GM21619 (cell line): ENCODE results near the gene MACROD2.
"Not testable (repeated sequence)": the region's sequence is repeated elsewhere in the genome, so short reads cannot be mapped to it uniquely, and the experiment has no call there.

ENCODE experiments used
- ATAC-seq: cut with Tn5 transposase; IDR thresholded peaks from one replicate; pipeline ENCODE4 v1.9.1; 2021; ENCODE audit not compliant: unreplicated experiment

The MACROD2 gene

DNA sequence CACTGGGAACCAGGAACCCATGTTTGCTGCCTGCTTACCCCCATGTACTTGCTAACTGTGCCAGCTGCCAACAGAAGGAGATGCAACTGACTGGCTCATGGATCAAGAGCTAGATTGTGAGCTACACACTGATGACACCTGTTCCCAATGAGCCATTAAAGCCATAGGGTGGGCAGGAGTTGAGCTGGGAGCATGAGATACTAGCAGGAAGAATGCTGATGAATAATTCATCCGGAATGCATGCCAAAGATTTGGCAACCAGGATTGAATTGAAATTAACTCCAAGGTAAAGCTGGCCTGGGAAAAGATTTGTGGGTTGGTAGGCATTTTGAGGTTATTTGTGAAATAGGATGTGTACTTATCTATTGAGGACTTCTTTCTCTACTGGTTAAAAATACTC, 1946.8 kb downstream of the MACROD2 start:
- no peak for ATAC-seq

DNA sequence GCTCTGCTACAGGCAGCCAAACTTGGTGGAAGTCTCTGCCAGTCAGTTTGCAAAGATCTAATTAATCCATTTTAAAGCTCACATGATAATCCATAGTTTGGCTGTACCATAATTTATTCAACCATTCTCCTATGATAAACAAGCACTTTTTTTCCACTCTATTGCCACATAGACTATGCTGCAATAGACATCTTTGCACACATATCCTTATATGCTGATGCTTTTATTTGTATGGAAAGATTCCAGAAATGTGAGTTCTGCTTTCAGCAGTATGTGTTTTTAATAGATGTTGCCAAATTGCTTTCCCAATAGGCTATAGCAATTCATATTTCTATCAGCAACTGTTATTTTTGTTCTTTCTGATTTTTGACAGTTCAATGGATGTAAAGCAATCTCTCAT, 1950.0 kb downstream of the MACROD2 start:
- ATAC-seq: no peak

DNA sequence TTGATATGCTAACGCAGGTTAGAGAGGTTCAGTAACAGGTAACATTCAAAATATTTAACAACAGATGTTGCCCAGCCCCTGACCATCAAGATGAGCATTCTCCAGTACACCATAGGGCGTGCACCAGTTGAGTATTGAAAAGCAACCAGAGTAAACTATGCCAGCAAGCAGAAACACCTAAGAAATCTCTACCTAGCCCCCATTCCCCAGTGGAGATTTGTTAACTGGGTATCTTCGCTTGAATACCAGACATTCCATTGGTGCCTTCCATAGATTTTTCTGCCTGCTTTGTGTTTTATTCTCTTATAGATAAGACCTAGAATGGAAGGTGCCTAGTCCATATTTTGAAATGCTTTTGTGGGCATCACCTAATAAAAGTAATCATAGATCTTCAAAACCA, 1954.1 kb downstream of the MACROD2 start:
- ATAC-seq: no peak

DNA sequence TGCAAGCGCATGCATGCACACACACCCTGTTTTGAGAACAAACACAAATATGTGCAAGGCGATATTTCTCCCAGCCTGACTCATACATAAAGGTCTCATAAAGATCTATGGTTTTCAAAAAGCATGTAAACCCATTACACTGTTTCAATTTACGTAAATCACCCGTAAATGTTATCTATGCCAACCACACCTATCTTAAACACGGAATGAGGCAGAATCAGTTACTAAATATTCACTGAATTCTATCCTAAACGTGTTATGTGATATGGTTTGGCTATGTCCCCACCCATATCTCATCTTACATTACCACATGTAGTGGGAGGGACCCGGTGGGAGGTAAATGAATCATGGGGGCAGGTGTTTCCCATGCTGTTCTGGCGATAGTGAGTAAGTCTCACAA, 1956.3 kb downstream of the MACROD2 start:
- no peak for ATAC-seq

DNA sequence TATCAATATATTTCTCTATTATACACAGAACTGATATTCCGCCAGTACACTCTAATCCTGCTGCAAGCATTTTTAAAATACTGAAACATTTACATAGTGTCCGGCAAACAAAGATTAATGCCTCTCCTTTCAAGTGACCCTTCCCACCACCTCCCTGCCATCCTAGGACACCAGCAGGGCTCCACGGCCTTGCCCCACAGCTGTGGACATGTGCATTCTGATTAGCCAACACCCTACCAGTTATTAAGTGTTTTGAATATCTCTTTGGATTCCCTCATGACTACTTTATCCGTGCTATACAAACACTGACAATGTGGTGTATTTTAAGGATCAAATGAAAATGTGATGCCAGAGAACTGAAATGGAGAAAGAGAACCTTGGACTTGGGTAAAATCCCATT, 1962.8 kb downstream of the MACROD2 start:
- ATAC-seq: no peak

DNA sequence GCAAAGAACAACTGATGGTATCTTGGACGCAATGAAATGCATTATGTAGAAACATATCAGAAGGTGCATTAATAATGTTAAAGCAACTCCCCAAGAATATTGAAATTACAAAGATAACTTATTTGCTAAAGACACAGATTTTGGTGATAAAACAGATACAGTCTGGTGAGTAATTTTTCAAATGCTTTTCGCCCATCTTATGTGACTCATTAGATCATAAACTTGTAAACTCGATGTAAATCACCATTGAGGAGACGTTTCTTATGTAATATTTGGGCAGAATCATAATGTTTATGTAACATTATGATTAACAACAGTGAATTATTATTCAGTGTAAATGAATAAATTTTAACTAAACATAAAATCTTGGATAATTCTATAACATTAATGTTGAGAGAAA, 1969.8 kb downstream of the MACROD2 start:
- no peak for ATAC-seq

DNA sequence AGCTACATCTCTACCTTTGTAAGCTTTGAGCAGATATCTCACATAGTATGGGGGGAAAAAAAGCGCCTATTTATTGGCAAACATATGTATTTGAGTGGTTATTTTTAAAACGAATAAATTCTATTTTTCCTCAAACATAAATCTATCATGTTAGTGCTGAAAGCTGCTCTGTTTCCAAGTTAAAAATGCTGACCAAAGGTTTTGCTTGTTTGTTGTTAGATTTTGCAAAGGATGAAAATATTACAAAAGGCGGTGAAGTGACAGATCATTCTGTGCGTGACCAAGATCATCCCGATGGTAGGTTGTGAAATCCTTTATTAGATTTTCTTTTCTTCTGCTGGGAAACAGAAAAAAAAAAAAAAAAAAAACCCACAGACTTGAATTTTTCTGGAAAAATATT, 1972.0 kb downstream of the MACROD2 start:
- ATAC-seq: no peak

DNA sequence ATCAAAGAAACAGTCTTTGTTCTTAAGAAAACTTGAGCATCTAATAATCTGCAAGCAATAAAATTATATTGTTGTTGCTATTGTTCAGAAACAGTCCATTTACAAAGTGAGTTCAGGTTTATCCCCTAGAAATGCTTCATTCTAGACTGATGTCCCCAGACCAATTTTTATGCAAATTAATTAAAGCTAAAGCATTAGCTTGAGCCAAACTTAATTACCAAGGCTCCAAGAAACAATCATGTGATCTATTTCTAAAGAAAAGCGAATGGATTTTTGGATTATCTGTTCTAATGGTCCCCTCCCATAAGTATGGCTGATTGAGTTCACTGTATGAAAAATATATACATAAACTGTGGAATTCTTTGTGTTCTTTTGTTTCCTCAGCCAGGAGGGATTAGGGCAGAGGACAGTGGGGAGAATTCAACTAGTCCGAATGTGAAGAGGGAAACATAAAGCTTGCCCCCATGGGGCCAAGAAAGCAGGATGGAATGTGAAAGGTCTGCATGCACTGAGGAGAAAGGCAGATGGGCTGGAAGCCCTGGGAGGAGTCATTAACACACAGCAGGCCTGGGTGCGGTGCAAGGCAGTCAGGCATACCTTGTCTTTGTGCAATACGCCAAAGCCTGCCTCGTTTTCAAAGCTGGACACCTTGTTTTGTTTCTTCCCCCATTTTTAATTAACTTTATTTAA, 1980.9 kb downstream of the MACROD2 start:
- ATAC-seq: no peak

DNA sequence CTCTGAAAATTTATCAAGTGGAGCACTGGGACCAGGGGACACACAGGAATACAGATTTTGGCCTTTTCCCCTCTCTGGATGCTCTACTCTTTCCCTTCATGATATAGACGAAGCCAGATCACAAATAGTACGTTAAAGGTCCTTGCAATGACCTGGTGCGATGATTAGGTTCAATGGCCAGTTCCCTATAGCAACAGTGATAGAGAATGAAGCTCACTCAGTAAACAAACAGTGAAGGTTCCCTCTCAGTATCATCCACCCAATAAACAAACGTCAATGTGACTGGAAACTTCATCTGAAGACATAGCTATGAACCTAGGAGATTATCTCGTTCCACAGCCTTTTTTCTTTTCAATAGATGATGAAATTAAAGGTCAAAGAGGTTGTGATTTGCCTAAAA, 1981.7 kb downstream of the MACROD2 start:
- no peak for ATAC-seq

DNA sequence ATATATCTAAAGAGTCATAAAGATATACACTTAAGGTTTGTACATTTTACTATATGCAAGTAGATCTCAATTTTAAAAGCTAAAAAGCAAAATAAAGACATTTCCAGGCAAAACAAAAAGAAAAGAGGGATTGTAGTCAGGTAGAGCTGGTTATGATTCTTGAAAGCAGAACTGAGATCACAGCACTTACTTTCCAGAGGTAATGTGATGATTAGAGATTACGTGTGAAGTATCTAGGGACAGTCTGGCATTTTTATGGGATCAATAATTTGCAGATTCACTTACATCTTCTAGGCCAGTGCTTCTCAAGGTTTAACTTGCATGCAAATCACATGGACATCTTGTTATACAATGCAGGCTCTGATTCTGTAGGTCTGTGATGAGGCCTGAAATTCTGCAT, 1982.4 kb downstream of the MACROD2 start:
- no peak for ATAC-seq

DNA sequence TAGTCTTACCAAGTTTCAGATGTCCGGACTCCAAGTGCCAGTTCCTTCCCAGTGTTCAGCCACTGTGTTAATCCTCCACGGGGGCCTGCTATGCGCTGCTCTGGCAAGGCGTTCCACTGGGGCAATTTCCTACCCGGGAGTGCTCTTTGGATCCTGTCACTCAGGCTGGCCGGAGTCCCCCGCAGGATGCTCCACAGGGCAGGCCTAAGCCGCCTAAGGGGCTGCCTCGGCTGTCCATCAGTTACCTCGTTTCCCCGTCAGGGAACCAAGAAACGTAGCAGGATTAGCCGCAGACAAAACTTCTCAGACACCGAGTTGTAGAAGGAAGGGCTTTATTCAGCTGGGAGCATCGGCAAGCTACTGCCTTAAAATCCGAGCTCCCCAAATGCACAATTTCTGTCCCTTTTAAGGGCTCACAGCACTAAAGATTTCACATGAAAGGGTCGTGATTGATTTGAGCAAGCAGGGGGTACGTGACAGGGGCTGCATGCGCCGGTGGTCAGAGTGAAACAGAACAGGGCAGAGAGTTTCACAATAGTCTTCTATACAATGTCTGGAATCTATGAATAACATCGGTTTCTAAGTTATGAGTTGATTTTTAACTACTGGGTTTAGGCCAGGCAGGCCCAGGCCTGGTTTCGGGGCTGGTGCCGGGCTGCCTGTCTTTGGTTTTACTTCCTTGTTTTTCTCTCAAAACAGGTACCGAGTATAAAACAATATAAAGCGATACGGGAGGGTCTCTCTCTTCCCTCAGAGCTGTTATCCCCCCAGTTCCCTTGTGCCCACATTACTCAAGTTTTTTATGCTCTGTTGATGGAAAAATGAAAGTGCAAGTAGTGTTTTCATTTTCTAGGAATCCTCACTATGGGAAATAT, 1990.4 kb downstream of the MACROD2 start:
- not testable (repeated sequence) for ATAC-seq

DNA sequence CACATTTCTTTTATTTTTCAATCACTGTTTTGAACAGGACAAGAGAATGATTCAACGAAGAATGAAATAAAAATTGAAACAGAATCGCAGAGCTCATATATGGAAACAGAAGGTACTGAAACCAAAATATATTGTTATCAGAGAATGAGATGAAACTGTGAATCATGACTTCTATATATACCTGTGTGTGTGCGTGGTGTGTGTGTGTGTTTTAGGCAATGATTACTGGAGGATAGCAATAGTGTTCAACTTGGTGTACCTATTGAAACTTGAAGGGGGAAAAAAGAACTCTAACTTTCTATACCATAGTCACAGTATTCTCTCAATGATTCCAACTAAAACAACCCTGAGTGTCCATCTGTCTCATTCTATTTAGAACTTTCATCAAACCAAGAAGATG, 1991.4 kb downstream of the MACROD2 start:
- ATAC-seq: peak; percentile 91

DNA sequence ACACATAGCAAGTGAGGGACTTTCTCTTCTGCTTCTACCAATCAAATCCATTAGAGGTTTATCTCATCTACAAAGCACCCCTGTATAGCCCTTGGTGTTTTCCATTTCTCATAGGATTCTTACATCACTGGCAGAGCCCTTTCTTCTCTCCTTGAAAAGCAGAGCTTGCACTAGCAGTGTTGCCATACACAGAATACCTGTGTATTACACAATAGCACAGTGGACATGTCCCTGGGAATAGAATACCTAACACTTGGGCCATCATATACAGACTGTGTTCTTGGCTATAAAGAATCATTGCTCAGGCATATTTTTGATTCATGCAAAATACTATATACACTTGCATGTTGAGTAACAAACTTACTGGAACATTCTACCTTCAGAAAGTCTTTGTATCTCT, 1996.0 kb downstream of the MACROD2 start:
- no peak for ATAC-seq

DNA sequence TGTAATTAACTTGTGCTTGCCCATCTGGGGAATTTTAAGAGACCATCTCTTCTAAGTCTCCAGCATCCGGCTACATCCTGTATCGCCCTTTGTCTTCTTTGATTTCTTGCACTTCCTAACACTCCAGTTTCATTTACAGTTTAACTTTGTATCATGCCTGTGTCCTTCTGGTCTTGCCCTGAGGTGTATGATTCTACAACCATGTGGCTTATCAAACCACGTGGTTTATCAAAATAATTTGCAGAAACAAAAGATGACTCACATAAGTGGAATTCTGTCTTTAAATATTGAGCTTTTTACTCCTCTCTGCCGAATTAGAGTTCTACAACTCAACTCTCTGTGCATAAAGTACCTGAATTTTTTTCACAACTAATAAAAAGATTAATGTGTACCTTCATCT, 1997.2 kb downstream of the MACROD2 start:
- no peak for ATAC-seq

DNA sequence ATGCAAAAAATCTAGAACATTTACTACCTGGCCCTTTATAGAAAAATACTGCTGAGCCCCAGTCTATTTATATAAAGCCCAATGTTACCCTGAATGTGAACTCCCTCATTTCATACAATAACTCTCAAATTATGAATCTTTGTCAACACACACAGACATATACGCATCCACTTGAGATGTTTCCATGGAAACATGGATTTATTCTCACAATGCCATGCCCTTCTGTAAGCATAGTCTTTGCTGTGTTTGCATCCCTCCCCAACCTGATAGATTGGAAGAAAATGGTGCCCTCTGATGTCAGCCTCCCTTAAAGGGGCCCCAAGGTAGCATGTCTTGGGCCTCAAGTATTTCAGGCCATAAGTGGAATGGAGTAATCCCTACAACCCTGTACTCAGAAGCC, 2004.8 kb downstream of the MACROD2 start:
- ATAC-seq: no peak

DNA sequence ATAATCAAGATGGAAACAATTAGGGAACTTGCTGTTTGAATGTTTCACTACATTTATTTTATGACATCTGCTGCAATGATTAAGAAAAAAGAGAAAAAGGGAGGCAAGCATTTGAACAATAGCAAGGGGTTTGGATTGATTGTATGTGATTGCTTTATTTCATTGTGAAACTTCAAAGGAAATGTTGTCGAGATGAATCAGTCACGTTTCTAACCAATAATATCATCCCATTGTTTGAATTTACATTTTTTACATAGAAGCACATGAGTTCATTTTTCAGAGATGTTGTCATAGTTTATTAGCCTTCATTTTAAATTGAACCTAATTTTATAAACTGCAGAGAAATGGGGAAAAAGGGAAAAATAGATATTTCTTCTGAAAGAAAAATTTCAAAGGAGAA, 2006.0 kb downstream of the MACROD2 start:
- ATAC-seq: no peak

DNA sequence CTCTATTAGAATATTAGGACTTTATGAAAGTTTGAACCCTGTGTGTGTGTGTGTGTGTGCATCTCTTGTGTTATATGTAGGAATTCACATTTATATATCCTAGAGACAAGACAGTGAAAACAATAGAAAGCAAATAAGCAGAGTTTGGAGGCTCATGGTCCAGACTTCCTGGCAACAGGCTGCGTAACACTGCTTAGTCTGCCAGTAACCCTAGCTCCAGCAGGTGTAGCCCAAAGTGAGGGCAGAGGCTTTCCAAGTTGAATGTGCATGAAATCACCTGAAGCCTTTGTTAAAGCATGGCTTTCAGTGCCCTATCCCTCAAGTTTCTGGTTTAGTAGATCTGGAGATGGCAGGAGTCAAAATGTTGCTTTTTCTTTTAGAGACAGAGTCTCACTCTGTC, 2008.0 kb downstream of the MACROD2 start:
- ATAC-seq: no peak

DNA sequence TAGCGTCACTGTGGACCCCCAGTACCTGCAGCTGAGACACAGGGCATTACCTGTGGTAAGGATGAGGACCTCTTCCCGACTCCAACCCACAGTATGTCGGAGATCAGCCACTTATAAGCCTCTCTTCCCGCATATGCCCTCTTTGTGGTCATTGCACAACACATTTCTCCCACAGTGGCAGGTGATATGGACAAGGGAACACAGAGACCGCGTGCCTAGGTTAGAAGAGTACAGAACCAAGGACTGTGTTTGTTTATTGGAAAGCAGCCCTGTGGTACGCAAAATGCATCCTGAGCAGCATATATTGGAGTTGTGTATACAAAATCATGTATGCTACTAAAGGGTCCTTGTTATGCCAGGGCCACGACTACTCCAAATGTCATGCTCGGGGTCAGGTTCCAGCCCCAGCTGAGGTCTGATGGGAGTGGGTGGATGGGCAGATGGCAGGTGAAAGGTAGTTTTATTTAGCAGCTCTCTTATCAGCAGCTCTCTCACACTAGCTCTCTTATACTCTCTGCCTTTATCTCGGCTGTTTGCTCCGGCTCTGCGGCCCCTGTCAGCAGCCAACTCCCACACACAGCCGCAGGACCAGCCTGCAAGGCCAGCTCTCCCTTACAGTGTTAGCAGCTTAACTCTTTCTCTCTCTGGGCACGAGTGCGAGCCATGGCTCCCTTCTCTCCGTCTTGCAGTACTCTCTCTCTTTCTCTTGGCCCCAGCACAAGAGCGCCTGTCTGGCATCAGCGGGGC, 2009.0 kb downstream of the MACROD2 start:
- no peak for ATAC-seq

DNA sequence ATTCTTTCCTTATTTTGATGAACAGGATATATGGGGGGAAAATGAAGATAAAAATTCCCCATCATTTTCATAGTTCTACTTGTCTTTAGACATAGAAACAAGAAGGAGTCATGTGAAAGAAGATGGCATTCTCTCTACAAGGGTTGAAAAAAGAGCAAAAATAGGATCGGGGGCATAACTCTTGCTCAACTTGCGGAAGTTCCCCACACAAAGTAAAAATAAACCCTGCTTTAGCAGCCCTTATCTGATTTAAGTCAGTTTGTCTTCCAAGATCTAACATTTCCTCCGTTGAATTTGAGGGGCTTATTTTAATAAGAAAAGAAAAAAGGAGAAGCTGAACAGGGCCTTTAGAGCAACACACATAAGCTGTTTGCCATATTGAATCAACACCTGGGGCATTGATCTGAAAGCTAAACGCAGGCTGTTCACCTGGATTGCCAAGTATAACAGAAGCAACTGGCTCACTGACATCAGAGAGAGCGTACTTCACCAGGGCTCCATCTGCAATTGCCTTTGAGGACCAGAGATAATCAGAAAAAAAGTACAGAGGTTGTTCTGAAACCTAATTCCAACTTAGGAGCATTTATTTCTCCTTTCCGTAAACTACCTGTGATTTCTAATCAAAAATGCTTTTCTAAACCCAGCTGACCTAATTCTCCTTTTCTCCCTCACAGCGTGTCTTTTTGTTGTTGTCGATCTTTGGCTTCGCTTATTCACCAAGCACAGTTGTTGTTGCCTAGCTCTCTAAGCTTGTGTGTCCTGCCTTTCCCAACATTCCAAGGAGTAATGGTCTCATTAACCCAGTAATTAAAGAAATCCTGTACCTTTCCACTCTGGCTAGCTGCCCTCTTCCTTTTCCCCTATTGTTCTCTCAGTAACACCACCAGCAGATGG, 2010.0 kb downstream of the MACROD2 start:
- no peak for ATAC-seq

DNA sequence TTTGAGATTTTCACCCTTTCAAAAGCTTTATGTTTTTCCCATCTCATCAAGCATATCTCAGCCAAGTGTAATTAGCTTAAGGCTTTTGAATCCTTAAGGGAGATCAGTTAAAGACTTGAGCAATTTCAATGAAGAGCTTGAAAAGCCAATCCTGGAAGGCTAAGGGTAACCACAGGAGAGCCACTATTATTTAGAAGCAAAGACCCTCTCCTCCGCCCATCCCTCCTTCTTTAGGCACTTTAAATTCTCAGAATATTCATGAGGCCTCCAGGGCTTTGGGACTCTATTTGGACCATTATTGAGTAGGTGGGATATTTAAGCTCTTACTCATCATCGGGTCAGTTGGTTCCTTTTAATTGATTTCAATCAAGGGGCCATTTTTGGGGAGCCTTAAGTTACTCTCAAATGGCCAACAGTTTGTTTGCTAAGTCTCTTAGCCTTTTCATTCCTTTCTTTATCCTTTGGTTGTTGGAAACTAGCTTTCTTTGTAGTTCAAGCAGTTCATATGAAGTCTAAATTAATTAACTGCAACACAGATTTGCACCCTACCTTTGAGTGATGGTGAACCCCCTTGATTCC, 2010.7 kb downstream of the MACROD2 start:
- no peak for ATAC-seq
